ENCODE results near the gene MAD2L2. TPM values are rescaled to one million over a fixed set of nuclear protein-coding genes. Genes with fewer than 3 reads are reported as not detected.

The MAD2L2 gene
- total and polyA plus RNA-seq, 9 of the 15 experiments (the other 6 are each of a cell fraction or from before 2014, with no cell fraction given) = 12.4 to 286 (median 143) TPM

DNA sequence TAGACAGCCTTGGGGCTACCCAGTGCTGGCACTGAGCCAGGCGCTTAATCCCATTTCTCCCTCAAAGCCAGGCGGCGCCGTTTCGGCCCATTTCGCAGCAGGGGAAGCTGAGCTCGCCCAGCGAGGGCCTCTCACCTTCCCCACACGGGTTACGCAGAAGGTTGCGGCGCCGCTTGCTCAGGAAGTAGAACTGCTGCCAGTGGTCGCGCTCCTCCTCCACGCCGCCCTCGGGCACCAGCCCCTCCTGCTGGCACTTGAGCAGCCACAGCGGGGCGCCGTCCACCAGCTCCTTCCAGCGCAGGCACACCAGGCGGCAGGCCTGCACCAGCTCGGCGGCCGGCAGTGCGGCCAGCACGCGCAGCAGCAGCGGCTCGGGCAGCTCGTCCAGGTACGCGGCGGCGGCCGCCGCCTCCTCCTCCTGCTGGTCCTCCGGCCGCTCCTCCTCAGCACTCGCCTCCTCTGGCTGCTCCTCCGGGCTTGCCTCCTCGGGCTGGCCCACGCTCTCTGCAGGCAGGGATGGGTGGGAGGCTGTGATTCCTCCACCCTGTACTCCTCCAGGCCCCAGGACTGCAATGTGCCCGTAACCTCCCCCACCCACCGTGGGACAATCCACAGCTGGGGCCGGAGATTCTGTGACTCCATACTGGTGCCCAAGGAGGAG is 30.5 kb downstream of the MAD2L2 start (continued):
- TF ChIP-seq, protein P1, sequence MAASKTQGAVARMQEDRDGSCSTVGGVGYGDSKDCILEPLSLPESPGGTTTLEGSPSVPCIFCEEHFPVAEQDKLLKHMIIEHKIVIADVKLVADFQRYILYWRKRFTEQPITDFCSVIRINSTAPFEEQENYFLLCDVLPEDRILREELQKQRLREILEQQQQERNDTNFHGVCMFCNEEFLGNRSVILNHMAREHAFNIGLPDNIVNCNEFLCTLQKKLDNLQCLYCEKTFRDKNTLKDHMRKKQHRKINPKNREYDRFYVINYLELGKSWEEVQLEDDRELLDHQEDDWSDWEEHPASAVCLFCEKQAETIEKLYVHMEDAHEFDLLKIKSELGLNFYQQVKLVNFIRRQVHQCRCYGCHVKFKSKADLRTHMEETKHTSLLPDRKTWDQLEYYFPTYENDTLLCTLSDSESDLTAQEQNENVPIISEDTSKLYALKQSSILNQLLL (CRISPR knock-in tag; IDR thresholded peaks at IDR 0.05; ENCODE audit: borderline replicate concordance) = no peak
- no peak for TF ChIP-seq KDM5B (IDR thresholded peaks at IDR 0.05; ENCODE audit: insufficient replicate concordance, low read depth, low read length)
- TF ChIP-seq MEIS2 (IDR thresholded peaks at IDR 0.05; ENCODE audit: partially characterized antibody) = peak; percentile 2
- no peak for TF ChIP-seq RBM15 (IDR thresholded peaks at IDR 0.05; ENCODE audit: insufficient read depth, low read length)
- TF ChIP-seq ZNF561 (CRISPR knock-in tag; conservative IDR thresholded peaks at IDR 0.05) = no peak
- peak; percentile 98 for TF ChIP-seq BCOR (IDR thresholded peaks at IDR 0.05)
- peak; percentile 87 for TF ChIP-seq L3MBTL2 (IDR thresholded peaks at IDR 0.05)
- TF ChIP-seq XRCC5 (IDR thresholded peaks at IDR 0.05; ENCODE audit: low read depth, low read length) = peak; percentile 75; the same call in 1 of the 2 replicates
- TF ChIP-seq, protein P2, sequence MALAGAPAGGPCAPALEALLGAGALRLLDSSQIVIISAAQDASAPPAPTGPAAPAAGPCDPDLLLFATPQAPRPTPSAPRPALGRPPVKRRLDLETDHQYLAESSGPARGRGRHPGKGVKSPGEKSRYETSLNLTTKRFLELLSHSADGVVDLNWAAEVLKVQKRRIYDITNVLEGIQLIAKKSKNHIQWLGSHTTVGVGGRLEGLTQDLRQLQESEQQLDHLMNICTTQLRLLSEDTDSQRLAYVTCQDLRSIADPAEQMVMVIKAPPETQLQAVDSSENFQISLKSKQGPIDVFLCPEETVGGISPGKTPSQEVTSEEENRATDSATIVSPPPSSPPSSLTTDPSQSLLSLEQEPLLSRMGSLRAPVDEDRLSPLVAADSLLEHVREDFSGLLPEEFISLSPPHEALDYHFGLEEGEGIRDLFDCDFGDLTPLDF (CRISPR knock-in tag; IDR thresholded peaks at IDR 0.05) = 0 out of 2 replicates have a peak, but pooled peaks have one; percentile 51
- peak; percentile 94 for TF ChIP-seq RBM25 (IDR thresholded peaks at IDR 0.05; ENCODE audit: low read depth, low read length, severe bottlenecking)
- 0 out of 2 replicates have a peak, but pooled peaks have one; percentile 61 for TF ChIP-seq TARDBP (IDR thresholded peaks at IDR 0.05)
- TF ChIP-seq CSDE1 (IDR thresholded peaks at IDR 0.05) = no peak
- TF ChIP-seq, protein P3, sequence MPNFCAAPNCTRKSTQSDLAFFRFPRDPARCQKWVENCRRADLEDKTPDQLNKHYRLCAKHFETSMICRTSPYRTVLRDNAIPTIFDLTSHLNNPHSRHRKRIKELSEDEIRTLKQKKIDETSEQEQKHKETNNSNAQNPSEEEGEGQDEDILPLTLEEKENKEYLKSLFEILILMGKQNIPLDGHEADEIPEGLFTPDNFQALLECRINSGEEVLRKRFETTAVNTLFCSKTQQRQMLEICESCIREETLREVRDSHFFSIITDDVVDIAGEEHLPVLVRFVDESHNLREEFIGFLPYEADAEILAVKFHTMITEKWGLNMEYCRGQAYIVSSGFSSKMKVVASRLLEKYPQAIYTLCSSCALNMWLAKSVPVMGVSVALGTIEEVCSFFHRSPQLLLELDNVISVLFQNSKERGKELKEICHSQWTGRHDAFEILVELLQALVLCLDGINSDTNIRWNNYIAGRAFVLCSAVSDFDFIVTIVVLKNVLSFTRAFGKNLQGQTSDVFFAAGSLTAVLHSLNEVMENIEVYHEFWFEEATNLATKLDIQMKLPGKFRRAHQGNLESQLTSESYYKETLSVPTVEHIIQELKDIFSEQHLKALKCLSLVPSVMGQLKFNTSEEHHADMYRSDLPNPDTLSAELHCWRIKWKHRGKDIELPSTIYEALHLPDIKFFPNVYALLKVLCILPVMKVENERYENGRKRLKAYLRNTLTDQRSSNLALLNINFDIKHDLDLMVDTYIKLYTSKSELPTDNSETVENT (CRISPR knock-in tag; IDR thresholded peaks at IDR 0.05) = 0 out of 2 replicates have a peak, but pooled peaks have one; percentile 40
- TF ChIP-seq, protein P4, sequence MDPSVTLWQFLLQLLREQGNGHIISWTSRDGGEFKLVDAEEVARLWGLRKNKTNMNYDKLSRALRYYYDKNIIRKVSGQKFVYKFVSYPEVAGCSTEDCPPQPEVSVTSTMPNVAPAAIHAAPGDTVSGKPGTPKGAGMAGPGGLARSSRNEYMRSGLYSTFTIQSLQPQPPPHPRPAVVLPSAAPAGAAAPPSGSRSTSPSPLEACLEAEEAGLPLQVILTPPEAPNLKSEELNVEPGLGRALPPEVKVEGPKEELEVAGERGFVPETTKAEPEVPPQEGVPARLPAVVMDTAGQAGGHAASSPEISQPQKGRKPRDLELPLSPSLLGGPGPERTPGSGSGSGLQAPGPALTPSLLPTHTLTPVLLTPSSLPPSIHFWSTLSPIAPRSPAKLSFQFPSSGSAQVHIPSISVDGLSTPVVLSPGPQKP (CRISPR knock-in tag; IDR thresholded peaks at IDR 0.05) = no peak
- TF ChIP-seq ZNF165 (CRISPR knock-in tag; IDR thresholded peaks at IDR 0.05; ENCODE audit: borderline replicate concordance) = no peak
- TF ChIP-seq, protein P5, sequence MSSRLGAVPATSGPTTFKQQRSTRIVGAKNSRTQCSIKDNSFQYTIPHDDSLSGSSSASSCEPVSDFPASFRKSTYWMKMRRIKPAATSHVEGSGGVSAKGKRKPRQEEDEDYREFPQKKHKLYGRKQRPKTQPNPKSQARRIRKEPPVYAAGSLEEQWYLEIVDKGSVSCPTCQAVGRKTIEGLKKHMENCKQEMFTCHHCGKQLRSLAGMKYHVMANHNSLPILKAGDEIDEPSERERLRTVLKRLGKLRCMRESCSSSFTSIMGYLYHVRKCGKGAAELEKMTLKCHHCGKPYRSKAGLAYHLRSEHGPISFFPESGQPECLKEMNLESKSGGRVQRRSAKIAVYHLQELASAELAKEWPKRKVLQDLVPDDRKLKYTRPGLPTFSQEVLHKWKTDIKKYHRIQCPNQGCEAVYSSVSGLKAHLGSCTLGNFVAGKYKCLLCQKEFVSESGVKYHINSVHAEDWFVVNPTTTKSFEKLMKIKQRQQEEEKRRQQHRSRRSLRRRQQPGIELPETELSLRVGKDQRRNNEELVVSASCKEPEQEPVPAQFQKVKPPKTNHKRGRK (tag; IDR thresholded peaks at IDR 0.05) = no peak
- TF ChIP-seq, protein P6, sequence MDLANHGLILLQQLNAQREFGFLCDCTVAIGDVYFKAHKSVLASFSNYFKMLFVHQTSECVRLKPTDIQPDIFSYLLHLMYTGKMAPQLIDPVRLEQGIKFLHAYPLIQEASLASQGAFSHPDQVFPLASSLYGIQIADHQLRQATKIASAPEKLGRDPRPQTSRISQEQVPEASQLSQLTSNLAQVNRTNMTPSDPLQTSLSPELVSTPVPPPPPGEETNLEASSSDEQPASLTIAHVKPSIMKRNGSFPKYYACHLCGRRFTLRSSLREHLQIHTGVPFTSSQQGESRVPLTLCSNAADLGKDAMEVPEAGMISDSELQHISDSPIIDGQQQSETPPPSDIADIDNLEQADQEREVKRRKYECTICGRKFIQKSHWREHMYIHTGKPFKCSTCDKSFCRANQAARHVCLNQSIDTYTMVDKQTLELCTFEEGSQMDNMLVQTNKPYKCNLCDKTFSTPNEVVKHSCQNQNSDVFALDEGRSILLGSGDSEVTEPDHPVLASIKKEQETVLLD (IDR thresholded peaks at IDR 0.05) = no peak
- no peak for TF ChIP-seq HNRNPH1 (optimal IDR thresholded peaks at IDR 0.05; ENCODE audit: low read depth, low read length)
